B cell (primary cell): ENCODE results near the gene PPP2R3A. TPM values are rescaled to one million over a fixed set of nuclear protein-coding genes. Genes with fewer than 3 reads are reported as not detected.
"Not testable (repeated sequence)": the region's sequence is repeated elsewhere in the genome, so short reads cannot be mapped to it uniquely, and the experiment has no call there.

Experiments used
- ATAC-seq: fragments of 200-7000 bp; cut with Tn5 transposase; one replicate; pipeline ENCODE4 v1.10.0; 2021; ENCODE audit warnings: low read depth, mild to moderate bottlenecking, moderate number of reproducible peaks, moderate library complexity
- CTCF ChIA-PET: fragments of 350-600 bp; sonication (Branson Sonifier 250); formaldehyde crosslinking; loops from one replicate; lab custom pipeline; 2021; ENCODE audit warnings: antibody characterized with exemption, inconsistent platforms; lab: Charles Lee
- POLR2A ChIA-PET: fragments of 350-600 bp; sonication (Branson Sonifier 250); formaldehyde crosslinking; loops from one replicate; lab custom pipeline; 2021; ENCODE audit warnings: antibody characterized with exemption; lab: Charles Lee
- DNase-seq: peaks from one replicate; pipeline ENCODE4 v3.0.0; 2013
- H2AFZ ChIP-seq: 2 replicates; pipeline ENCODE4 v1.6.1; 2012; ENCODE audit warnings: mild to moderate bottlenecking, low read depth, low read length; ENCODE audit not compliant: insufficient read depth, poor library complexity, severe bottlenecking
- H3K27ac ChIP-seq, 2 donors: 1 replicate in 1 of 2; 2 replicates in 1 of 2; pipeline ENCODE4 v1.5.1; 2012 to 2013; ENCODE audit warnings: low read length in 2 of 2, mild to moderate bottlenecking in 2 of 2, moderate library complexity in 1 of 2
- H3K27me3 ChIP-seq, 4 experiments: fragments of 200-600 bp in 1 of 4; sonication (generic) in 1 of 4; replicated peaks in 1 of 4; 1 replicate in 2 of 4; 2 replicates in 2 of 4; pipeline versions ENCODE4 v1.6.1 to v1.7.0; 2013 to 2016; ENCODE audit warnings: low read length in 3 of 4, mild to moderate bottlenecking in 2 of 4, mixed read lengths in 1 of 4, moderate library complexity in 1 of 4; ENCODE audit not compliant: insufficient read depth in 4 of 4, control insufficient read depth in 3 of 4; ENCODE audit errors: control extremely low read depth in 1 of 4
- H3K36me3 ChIP-seq, 2 experiments: replicated peaks in 1 of 2; 1 replicate in 1 of 2; 2 replicates in 1 of 2; pipeline versions ENCODE4 v1.6.1 to v1.7.1; 2013; ENCODE audit warnings: low read length in 1 of 2; ENCODE audit not compliant: insufficient read depth in 2 of 2, control insufficient read depth in 1 of 2; ENCODE audit errors: control extremely low read depth in 1 of 2, extremely low read depth in 1 of 2
- H3K4me1 ChIP-seq, 2 donors: fragments of 200-600 bp in 1 of 2; sonication (generic) in 1 of 2; 1 replicate in 1 of 2; 2 replicates in 1 of 2; pipeline versions ENCODE4 v1.5.1 to v1.6.1; 2013 to 2017; ENCODE audit warnings: low read length in 2 of 2; ENCODE audit not compliant: control insufficient read depth in 2 of 2, insufficient read depth in 2 of 2
- H3K4me2 ChIP-seq: replicated peaks from 2 replicates; pipeline ENCODE3; 2012; ENCODE audit warnings: mild to moderate bottlenecking, low read depth, low read length; ENCODE audit not compliant: poor library complexity, severe bottlenecking
- H3K4me3 ChIP-seq, 5 experiments: fragments of 200-600 bp in 1 of 5; sonication (generic) in 1 of 5; 1 replicate in 3 of 5; 2 replicates in 2 of 5; pipeline versions ENCODE4 v1.5.1 to v1.7.0; 2011 to 2016; ENCODE audit warnings: low read length in 4 of 5, mild to moderate bottlenecking in 4 of 5, low read depth in 2 of 5, control low read depth in 1 of 5, moderate library complexity in 1 of 5; ENCODE audit not compliant: insufficient read depth in 1 of 5; ENCODE audit errors: control extremely low read depth in 1 of 5, extremely low read depth in 1 of 5
- H3K79me2 ChIP-seq: fragments of 200-600 bp; sonication (generic); one replicate; pipeline ENCODE4 v1.6.0; 2016; ENCODE audit warnings: low read length; ENCODE audit not compliant: control insufficient read depth, insufficient read depth
- H3K9ac ChIP-seq: fragments of 200-600 bp; sonication (generic); 2 replicates; pipeline ENCODE4 v1.6.1; 2017; ENCODE audit warnings: mild to moderate bottlenecking, low read length, moderate library complexity
- H3K9me3 ChIP-seq, 3 donors: one replicate each; pipeline versions ENCODE4 v1.6.1 to v1.7.1; 2013; ENCODE audit warnings: low read length in 2 of 3; ENCODE audit not compliant: control insufficient read depth in 2 of 3, insufficient read depth in 1 of 3; ENCODE audit errors: control extremely low read depth in 1 of 3
- H4K20me1 ChIP-seq: 2 replicates; pipeline ENCODE4 v1.6.0; 2012; ENCODE audit warnings: mild to moderate bottlenecking, low read length; ENCODE audit not compliant: insufficient read depth, control insufficient read depth, poor library complexity, severe bottlenecking
- H3K27ac Mint-ChIP-seq: one replicate; pipeline ENCODE4 v1.8.0; 2021; ENCODE audit warnings: mixed read lengths
- H3K27me3 Mint-ChIP-seq: one replicate; pipeline ENCODE4 v1.8.0; 2021; ENCODE audit warnings: mixed read lengths
- H3K4me1 Mint-ChIP-seq: one replicate; pipeline ENCODE4 v1.8.0; 2021; ENCODE audit warnings: mixed read lengths
- H3K4me3 Mint-ChIP-seq: one replicate; pipeline ENCODE4 v1.8.0; 2021; ENCODE audit warnings: mixed read lengths
- H3K9me3 Mint-ChIP-seq: one replicate; pipeline ENCODE4 v1.8.0; 2022; ENCODE audit warnings: mixed read lengths; ENCODE audit not compliant: insufficient read depth
- CTCF ChIP-seq: fragments of 200-600 bp; IDR thresholded peaks from one replicate; pipeline ENCODE4 v1.8.0; 2022; ENCODE audit warnings: antibody characterized with exemption, mild to moderate bottlenecking
- EZH2 ChIP-seq: IDR thresholded peaks from 2 replicates; pipeline ENCODE4 v1.6.1; 2012; ENCODE audit warnings: borderline replicate concordance, low read depth, mild to moderate bottlenecking, moderate library complexity, low read length; ENCODE audit not compliant: insufficient read depth, poor library complexity, severe bottlenecking
- WGBS: methylation state at CpG from one replicate; pipeline ENCODE4 v1.1.5; 2013; ENCODE audit warnings: missing lambda C conversion rate; ENCODE audit not compliant: insufficient coverage; 5-methylcytosine and 5-hydroxymethylcytosine counted together
- intact Hi-C: fragments of 100-400 bp; cut with micrococcal nuclease; formaldehyde crosslinking; loops from one replicate; pipeline ENCODE4 v1.10.0; 2022
- polyA plus RNA-seq: library from polyadenylated mRNA; depleted of rRNA; stranded (reverse); fragments of >200 nt; gene quantifications from 2 replicates; pipeline ENCODE4 v1.2.3, GENCODE V29; 2012
- total RNA-seq, 2 donors: library from RNA; stranded (reverse); fragments of 120-200 nt in 1 of 2; gene quantifications; 1 replicate in 1 of 2; 2 replicates in 1 of 2; pipeline versions ENCODE4 v1.2.3 to v1.2.4, GENCODE V29; 2013 to 2022

The PPP2R3A gene
- total and polyA plus RNA-seq, 2 donors (not counting 1 experiment from before 2014, with no cell fraction given), result 0.03 to 0.22 TPM

- H3K4me3 Mint-ChIP-seq, H3K27ac ChIP-seq, H2AFZ ChIP-seq, DNase-seq, H3K4me2 ChIP-seq, intact Hi-C loops, H3K36me3 ChIP-seq, H3K27ac Mint-ChIP-seq, H3K27me3 ChIP-seq, H3K9me3 Mint-ChIP-seq, H4K20me1 ChIP-seq, CTCF ChIA-PET, H3K4me3 ChIP-seq, H3K4me1 ChIP-seq, POLR2A ChIA-PET, H3K9ac ChIP-seq, H3K9me3 ChIP-seq, ATAC-seq, H3K79me2 ChIP-seq: not testable (repeated sequence)
- no CpG with 5 or more reads among the region's 5 CpGs for WGBS
- Mint-ChIP-seq H3K27me3 (peaks cover 17% of the 10 kb centered on the region), H3K4me1 (peaks cover 13% of the 10 kb centered on the region)
These were observed 154.3 kb downstream of the PPP2R3A start for GRCh38 chr3:136119783-136120182.

GRCh38 chr3:136120373-136121348 is 155.1 kb downstream of the PPP2R3A start:
- no peaks in the 10 kb centered on the region for H3K9me3 Mint-ChIP-seq
- ChIA-PET POLR2A (no interaction called here), CTCF (no interaction called here)
- Histone ChIP-seq H3K9ac (no peak overlapping the region), H3K36me3 (no peaks in the 10 kb centered on the region), H3K4me2 (no peak overlapping the region), H2AFZ (no peak overlapping the region), H3K27ac (no peak overlapping the region), H3K4me3 (no peak overlapping the region), H4K20me1 (no peaks in the 10 kb centered on the region), H3K27me3 (no peaks in the 10 kb centered on the region), H3K9me3 (no peaks in the 10 kb centered on the region), H3K79me2 (no peaks in the 10 kb centered on the region), H3K4me1 (peaks cover 5 to 9% of the 10 kb centered on the region in 2 donors)
- TF ChIP-seq EZH2 (no peak), CTCF (no peak)
- no peak for ATAC-seq
- H3K4me3 Mint-ChIP-seq, result no peak overlapping the region
- H3K27me3 Mint-ChIP-seq, result peaks cover 13% of the 10 kb centered on the region
- no peak overlapping the region for H3K27ac Mint-ChIP-seq
- WGBS, result 89% methylated on average over 7 of the region's 8 CpGs
- intact Hi-C loops, result no loop called here
- no peak for DNase-seq
- peaks cover 13% of the 10 kb centered on the region for H3K4me1 Mint-ChIP-seq
